LNCaP clone FGC (cell line): ENCODE data around the gene TSPAN31.

ENCODE experiments used
- DNase-seq: peaks from one replicate; pipeline ENCODE4 v3.0.0-alpha.2; 2011; ENCODE audit warnings: low read depth
- H3K4me3 ChIP-seq: 2 replicates; pipeline ENCODE4 v1.5.1; 2011; ENCODE audit warnings: mild to moderate bottlenecking, low read depth, low read length, control low read depth
- TF ChIP-seq, protein P1 (sequence below): IDR thresholded peaks from 2 replicates; pipeline ENCODE4 v1.5.1; 2012; ENCODE audit warnings: mild to moderate bottlenecking; ENCODE audit not compliant: control insufficient read depth, insufficient read depth; ENCODE audit errors: extremely low read depth

The TSPAN31 gene

DNA sequence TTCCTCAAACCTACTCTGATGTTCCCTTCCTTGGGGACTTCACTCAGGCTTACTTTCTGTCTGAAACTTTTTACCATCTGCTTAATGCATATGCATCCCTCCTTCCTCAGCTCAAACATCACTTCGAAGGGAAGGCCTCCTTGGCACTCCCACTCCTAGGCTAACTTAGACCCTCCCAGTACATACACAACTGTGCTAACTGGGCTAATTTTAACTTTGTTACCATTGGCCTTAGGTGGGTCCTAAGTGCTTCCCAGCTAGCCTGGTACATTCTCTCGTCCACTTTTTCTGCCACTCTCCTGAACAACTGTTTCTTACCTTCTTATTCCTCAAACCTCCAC lies 31.4 kb downstream of the TSPAN31 start:
- TF ChIP-seq, protein P1, sequence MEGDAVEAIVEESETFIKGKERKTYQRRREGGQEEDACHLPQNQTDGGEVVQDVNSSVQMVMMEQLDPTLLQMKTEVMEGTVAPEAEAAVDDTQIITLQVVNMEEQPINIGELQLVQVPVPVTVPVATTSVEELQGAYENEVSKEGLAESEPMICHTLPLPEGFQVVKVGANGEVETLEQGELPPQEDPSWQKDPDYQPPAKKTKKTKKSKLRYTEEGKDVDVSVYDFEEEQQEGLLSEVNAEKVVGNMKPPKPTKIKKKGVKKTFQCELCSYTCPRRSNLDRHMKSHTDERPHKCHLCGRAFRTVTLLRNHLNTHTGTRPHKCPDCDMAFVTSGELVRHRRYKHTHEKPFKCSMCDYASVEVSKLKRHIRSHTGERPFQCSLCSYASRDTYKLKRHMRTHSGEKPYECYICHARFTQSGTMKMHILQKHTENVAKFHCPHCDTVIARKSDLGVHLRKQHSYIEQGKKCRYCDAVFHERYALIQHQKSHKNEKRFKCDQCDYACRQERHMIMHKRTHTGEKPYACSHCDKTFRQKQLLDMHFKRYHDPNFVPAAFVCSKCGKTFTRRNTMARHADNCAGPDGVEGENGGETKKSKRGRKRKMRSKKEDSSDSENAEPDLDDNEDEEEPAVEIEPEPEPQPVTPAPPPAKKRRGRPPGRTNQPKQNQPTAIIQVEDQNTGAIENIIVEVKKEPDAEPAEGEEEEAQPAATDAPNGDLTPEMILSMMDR: no peak
- DNase-seq: no peak
- no peak overlapping the region for H3K4me3 ChIP-seq

DNA sequence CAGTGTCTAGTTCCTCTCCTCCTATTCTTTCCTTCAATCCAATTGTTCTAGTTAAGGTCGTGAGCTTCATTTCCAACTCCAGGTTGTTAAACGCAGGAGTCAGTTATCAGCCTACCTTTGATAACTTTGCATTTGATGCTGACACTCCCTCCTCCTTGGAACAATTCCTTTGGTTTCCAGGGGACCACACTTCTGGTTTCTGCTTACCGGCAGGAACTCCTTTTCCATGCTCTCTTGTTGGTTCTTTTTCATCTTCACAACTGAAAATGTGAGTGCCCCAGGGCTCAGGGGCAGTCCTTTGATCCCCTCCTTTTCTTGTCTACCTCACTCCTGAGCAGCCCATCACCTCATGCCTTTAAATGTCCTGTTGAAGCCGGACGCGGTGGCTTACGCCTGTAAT lies 32.5 kb downstream of the TSPAN31 start:
- TF ChIP-seq, protein P1: no peak
- DNase-seq: no peak
- H3K4me3 ChIP-seq: no peak overlapping the region

- no peak for DNase-seq
- H3K4me3 ChIP-seq: no peak overlapping the region
- TF ChIP-seq, protein P1: no peak
These were observed 33.1 kb downstream of the TSPAN31 start for GRCh38 chr12:57777911-57778310.

DNA sequence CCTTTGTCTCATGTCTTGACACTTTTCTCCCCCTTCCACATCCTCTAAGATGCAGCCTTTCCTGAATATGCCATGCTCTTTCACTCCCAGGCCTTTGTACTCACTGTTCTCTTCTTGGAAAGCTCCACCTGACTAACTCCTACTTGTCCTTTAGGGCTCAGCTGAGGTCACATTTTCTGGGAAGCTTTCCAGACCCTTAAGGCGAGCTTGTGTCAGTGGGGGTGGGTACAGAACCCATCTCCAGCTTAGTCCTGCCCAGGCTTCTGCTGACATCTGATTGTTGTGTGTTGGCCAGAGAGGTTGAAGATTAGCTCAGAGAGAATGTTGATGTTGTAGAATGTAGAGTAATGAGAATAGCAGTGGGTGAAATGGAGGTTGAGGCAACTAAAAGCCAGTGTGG lies 34.9 kb downstream of the TSPAN31 start:
- DNase-seq: no peak
- TF ChIP-seq, protein P1: no peak
- no peak overlapping the region for H3K4me3 ChIP-seq

- H3K4me3 ChIP-seq: no peak overlapping the region
- DNase-seq: no peak
- TF ChIP-seq, protein P1: no peak
These were observed 35.6 kb downstream of the TSPAN31 start for GRCh38 chr12:57780284-57780897.

- TF ChIP-seq, protein P1: no peak
- DNase-seq: no peak
- H3K4me3 ChIP-seq: no peak overlapping the region
These were observed 36.4 kb downstream of the TSPAN31 start for GRCh38 chr12:57781244-57781643.

DNA sequence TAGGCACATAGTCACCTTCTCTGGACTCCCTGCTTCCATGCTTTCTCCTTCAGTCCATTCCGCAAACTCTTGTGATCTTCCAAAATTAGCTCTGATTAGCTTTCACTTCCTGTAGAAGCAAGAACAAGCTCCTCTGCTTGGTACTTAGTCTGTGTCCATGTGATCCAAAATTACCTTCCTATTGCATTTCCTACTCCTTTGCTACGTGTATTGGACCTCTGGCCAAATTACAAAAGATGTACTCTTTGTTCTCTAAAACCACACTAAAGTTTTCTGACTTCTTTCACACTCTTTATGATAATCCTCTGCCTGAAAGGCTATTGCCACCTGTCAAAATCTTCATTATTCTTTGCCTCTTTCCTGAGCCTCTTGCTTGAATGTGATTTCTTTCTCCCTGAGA lies 37.0 kb downstream of the TSPAN31 start:
- no peak for DNase-seq
- no peak overlapping the region for H3K4me3 ChIP-seq
- TF ChIP-seq, protein P1: no peak
